HG03039 (cell line): ENCODE measurements around the gene GSDMA.
"Not testable (repeated sequence)": the region's sequence is repeated elsewhere in the genome, so short reads cannot be mapped to it uniquely, and the experiment has no call there.

Source experiments
- ATAC-seq: cut with Tn5 transposase; IDR thresholded peaks from one replicate; pipeline ENCODE4 v1.9.1; 2021; ENCODE audit warnings: mild to moderate bottlenecking, moderate library complexity; ENCODE audit not compliant: unreplicated experiment

GSDMA gene

DNA sequence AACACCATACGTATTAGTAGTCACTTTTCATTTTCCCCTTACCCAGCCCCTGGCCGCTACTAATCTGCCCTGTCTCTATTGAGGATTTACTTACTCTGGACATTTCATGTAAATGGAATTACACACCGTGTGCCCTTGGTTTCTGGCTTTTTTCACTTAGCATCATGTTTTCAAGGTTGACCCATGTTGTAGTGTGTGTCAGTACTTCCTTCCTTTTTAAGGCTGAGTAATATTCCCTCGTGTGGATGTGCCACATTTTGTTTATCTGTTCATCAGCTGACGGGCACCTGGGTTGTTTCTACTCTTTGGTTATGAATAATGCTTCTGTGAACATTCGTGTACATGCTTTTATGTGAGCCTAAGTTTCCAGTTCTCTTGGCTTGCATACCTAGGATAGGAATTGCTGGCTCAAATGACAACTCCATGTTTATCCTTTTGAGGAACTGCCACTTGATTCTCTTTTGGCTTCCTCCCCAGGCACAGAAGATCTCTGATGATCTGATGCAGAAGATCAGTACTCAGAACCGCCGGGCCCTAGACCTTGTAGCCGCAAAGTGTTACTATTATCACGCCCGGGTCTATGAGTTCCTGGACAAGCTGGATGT, 25.5 kb downstream of the GSDMA start:
- ATAC-seq = no peak

DNA sequence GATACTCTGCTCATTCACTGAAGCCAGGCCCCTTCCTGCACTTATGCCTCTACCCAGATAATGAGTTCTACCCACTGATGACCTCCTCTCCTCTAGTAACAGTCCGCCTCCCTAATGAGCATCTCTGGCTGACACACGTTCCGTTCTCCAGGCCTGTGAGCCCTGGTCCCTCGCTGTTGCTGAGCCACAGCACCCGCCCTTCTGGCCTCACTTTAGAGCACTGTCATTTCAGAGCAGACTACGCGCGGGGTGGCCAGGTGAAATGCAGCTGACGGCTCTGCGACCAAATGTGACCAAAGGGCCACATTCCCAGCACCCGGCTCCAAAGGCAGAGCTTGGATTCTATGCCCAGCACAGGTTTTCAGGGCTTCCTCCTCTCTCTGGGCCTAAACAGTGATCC, 31.6 kb downstream of the GSDMA start:
- ATAC-seq = no peak

DNA sequence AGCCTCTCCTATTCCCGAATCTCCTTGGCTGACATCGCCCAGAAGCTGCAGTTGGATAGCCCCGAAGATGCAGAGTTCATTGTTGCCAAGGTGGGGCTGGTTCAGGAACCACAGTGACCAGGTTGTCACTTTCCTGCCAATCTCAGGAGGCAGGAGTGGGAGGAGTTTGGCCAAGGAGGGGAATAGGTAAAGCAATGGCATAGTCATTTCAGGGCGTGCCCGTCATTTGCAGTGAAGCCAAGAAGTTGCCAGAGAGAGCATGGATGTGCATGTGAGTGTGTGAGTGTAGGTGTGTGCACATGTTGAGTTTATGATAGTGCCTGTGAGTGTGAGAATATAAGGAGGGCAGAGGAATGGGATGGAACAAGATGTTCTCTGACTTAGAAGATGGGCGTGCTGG, 32.6 kb downstream of the GSDMA start:
- no peak for ATAC-seq

DNA sequence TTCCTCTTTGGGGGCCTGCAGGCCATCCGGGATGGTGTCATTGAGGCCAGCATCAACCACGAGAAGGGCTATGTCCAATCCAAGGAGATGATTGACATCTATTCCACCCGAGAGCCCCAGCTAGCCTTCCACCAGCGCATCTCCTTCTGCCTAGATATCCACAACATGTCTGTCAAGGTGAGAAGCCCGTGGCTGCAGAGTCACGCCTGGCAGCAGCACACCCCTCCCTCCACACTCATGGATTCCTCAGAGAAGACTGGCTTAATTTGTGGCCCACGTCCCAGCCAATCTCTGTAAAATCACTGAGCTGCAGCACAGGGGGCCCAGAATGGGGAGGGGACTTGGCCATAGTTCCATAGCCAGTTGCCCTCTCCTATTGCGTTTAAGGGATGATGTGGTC, 33.4 kb downstream of the GSDMA start:
- ATAC-seq = no peak

DNA sequence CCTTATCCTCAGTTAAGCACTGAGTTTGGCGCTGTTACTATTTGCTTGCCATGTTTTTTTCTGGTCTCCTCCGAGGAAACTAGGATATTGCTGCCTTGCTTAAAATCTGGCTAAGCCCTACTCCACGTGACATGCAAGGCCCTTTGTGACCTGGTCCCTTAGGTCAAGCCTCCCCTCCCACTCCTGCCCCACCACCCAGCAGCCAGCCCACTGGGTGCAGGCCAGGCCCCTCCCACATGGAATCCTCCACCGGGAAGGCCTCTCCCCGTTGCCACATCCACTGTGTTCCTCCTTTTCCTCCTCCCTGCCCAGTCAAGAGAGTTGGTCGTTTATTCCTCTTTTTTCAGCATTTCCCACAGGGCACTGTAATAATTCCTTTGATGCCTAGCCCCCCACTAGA, 34.0 kb downstream of the GSDMA start:
- ATAC-seq = no peak

DNA sequence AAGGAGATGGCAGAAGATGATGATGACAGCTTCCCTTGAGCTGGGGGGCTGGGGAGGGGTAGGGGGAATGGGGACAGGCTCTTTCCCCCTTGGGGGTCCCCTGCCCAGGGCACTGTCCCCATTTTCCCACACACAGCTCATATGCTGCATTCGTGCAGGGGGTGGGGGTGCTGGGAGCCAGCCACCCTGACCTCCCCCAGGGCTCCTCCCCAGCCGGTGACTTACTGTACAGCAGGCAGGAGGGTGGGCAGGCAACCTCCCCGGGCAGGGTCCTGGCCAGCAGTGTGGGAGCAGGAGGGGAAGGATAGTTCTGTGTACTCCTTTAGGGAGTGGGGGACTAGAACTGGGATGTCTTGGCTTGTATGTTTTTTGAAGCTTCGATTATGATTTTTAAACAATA, 34.7 kb downstream of the GSDMA start:
- ATAC-seq = no peak

DNA sequence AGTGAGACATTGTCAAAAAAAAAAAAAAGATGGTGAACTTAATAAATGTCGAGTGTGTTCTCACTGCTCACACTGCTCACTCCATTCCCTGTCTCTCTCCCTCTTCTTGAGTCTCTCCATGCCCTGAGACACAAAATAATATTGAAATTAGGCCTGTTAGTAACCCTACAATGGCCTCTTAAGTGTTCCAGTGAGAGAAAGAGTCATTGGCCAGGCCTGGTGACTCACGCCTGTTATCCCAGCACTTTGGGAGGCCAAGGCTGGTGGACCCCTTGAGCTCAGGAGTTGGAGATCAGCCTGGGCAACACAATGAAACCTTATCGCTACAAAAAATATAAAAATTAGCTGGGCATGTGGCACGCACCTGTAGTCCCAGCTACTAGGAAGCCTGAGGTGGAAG, 36.3 kb downstream of the GSDMA start:
- no peak for ATAC-seq

DNA sequence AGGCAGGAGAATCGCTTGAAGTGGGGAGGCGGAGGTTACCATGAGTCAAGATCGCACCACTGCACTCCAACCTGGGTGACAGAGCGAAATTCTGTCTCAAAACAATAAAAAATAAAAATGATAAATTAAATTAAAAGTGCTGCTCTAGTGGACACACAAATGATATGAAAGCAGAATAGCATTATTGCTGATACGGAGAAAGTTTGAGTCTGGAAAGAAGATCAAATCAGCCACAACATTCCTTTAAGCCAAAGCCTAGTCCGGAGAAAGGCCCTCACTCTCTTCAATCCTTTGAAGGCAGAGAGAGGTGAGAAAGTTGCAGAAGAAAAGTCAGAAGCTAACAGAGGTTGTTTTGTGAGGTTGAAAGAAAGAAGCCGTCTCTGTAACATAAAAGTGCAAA, 37.4 kb downstream of the GSDMA start:
- ATAC-seq = no peak

DNA sequence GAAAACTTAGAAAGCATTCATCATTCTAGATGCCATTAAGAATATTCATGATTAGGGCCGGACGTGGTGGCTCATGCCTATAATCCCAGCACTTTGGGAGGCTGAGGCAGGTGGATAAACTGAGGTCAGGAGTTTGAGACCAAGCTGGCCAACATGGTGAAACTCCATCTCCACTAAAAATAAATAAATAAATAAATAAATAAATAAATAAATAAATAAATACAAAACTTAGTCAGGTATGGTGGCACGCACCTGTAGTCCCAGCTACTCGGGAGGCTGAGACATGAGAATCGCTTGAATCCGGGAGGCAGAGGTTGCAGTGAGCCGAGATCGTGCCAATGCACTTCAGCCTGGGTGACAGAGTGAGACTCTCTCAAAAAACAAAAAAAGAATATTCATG, 38.5 kb downstream of the GSDMA start:
- not testable (repeated sequence) for ATAC-seq

DNA sequence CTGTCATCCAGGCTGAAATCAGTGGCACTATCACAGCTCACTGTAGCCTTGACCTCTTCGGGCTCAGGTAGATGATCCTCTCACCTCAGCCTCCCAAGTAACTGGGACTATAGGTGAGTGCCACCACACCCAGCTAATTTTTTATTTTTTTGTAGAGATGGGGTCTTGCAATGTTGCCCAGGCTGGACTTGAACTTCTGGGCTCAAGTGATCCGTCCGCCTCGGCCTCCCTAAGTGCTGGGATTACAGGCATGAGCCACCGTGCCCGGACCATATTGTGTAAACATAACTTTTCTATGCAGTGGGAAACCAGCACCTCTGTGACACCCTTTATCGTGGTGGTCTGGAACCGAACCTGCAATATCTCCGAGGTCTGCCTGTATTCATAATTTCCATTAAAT, 41.3 kb downstream of the GSDMA start:
- no peak for ATAC-seq

DNA sequence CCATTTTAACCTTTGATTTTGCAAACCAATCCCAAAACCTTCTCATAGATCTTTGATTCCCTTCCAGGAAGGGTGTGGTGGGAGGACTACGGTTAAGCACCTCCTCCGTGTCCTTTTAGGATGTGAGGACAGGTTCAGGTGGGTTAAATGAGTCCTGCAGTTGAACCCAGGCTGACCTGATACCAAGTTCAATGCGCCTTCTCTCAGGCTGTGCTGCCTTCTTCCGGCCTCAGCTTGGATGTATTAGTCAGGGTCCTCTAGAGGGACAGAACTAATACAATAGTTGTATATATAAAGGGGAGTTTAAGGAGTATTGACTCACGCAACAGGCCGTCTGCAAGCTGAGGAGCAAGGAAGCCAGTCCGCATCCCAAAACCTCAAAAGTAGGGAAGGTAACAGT, 41.9 kb downstream of the GSDMA start:
- ATAC-seq = no peak

DNA sequence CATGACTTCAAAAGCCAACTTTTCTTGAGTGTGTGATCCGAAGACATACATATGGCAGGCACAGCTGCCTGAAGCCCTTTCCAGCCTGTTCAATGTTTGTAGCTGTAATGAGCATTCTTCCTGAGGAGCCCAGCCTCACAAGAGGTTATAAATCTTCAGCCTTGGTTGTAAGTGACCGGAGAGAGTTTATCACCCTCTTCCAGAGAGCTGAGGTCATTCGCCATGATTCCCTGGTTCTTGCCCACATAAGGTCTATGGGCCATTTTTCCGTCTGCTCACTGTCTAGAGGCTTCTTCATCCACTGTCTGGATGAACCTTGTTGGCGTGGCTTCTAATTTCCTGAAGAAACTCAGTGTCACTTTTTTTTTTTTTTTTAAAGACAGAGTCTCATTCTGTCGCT, 42.7 kb downstream of the GSDMA start:
- no peak for ATAC-seq

DNA sequence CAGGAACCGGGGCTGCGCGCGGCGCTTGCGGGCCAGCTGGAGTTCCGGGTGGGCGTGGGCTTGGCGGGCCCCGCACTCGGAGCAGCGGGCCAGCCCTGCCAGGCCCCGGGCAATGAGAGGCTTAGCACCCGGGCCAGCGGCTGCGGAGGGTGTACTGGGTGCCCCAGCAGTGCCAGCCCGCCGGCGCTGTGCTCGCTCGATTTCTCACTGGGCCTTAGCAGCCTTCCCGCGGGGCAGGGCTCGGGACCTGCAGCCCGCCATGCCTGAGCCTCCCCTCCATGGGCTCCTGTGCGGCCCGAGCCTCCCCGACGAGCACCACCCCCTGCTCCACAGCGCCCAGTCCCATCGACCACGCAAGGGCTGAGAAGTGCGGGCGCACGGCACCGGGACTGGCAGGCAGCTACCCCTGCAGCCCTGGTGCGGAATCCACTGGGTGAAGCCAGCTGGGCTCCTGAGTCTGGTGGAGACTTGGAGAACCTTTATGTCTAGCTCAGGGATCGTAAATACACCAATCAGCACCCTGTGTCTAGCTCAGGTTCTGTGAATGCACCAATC, 48.2 kb downstream of the GSDMA start:
- not testable (repeated sequence) for ATAC-seq

DNA sequence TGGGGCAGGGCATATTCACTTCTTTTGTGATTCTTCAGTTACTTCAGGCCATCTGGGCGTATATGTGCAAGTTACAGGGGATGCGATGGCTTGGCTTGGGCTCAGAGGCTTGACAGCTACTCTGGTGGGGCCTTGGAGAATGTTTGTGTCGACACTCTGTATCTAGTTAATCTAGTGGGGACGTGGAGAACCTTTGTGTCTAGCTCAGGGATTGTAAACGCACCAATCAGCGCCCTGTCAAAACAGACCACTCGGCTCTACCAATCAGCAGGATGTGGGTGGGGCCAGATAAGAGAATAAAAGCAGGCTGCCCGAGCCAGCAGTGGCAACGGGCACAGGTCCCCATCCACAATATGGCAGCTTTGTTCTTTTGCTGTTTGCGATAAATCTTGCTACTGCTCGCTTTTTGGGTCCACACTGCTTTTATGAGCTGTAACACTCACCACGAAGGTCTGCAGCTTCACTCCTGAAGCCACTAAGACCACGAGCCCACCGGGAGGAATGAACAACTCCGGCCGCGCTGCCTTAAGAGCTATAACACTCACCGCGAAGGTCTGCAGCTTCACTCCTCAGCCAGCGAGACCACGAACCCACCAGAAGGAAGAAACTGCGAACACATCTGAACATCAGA, 49.3 kb downstream of the GSDMA start:
- ATAC-seq = not testable (repeated sequence)

DNA sequence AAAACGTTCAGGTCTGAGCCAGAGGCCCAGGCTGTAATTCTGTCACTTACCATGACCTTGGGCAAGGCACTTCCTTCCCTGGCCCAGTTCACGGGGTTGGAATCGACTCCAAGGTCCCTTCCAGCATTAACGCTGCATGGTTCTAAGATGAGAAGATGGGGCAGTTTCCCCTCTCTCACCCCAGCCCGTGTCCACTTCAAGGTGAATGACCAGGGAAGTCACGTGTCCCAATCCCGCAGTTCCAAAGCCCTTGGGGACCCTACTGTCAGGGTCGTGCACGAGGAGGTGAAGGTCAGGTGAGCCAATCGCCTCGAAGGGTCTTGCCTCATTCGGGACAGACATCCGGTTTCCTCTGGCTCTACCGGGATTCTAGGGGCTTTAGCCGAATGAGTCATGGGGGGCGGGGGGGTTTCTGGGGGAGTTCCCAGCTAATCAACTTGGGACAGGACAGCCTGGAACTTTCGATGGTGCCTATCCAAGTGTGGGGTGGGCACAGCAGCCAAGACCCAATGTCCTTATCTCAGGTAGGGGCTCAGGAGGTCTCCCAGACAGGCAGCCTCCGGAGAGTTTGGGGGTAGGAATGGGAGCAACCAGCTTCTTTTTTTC, 51.7 kb downstream of the GSDMA start:
- no peak for ATAC-seq

DNA sequence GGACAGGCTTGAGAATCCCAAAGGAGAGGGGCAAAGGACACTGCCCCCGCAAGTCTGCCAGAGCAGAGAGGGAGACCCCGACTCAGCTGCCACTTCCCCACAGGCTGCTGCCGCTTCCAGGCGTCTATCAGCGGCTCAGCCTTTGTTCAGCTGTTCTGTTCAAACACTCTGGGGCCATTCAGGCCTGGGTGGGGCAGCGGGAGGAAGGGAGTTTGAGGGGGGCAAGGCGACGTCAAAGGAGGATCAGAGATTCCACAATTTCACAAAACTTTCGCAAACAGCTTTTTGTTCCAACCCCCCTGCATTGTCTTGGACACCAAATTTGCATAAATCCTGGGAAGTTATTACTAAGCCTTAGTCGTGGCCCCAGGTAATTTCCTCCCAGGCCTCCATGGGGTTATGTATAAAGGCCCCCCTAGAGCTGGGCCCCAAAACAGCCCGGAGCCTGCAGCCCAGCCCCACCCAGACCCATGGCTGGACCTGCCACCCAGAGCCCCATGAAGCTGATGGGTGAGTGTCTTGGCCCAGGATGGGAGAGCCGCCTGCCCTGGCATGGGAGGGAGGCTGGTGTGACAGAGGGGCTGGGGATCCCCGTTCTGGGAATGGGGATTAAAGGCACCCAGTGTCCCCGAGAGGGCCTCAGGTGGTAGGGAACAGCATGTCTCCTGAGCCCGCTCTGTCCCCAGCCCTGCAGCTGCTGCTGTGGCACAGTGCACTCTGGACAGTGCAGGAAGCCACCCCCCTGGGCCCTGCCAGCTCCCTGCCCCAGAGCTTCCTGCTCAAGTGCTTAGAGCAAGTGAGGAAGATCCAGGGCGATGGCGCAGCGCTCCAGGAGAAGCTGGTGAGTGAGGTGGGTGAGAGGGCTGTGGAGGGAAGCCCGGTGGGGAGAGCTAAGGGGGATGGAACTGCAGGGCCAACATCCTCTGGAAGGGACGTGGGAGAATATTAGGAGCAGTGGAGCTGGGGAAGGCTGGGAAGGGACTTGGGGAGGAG, 52.5 kb downstream of the GSDMA start, which contains the start of gene CSF3:
TSS of gene CSF3 (plus strand) at position 436 of the 993 bp plus-strand sequence. CDS start at position 471, 35 bp downstream.
- no peak for ATAC-seq

DNA sequence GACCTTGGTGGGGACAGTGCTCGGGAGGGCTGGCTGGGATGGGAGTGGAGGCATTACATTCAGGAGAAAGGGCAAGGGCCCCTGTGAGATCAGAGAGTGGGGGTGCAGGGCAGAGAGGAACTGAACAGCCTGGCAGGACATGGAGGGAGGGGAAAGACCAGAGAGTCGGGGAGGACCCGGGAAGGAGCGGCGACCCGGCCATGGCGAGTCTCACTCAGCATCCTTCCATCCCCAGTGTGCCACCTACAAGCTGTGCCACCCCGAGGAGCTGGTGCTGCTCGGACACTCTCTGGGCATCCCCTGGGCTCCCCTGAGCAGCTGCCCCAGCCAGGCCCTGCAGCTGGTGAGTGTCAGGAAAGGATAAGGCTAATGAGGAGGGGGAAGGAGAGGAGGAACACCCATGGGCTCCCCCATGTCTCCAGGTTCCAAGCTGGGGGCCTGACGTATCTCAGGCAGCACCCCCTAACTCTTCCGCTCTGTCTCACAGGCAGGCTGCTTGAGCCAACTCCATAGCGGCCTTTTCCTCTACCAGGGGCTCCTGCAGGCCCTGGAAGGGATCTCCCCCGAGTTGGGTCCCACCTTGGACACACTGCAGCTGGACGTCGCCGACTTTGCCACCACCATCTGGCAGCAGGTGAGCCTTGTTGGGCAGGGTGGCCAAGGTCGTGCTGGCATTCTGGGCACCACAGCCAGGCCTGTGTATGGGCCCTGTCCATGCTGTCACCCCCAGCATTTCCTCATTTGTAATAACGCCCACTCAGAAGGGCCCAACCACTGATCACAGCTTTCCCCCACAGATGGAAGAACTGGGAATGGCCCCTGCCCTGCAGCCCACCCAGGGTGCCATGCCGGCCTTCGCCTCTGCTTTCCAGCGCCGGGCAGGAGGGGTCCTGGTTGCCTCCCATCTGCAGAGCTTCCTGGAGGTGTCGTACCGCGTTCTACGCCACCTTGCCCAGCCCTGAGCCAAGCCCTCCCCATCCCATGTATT, 53.5 kb downstream of the GSDMA start:
- ATAC-seq = no peak

DNA sequence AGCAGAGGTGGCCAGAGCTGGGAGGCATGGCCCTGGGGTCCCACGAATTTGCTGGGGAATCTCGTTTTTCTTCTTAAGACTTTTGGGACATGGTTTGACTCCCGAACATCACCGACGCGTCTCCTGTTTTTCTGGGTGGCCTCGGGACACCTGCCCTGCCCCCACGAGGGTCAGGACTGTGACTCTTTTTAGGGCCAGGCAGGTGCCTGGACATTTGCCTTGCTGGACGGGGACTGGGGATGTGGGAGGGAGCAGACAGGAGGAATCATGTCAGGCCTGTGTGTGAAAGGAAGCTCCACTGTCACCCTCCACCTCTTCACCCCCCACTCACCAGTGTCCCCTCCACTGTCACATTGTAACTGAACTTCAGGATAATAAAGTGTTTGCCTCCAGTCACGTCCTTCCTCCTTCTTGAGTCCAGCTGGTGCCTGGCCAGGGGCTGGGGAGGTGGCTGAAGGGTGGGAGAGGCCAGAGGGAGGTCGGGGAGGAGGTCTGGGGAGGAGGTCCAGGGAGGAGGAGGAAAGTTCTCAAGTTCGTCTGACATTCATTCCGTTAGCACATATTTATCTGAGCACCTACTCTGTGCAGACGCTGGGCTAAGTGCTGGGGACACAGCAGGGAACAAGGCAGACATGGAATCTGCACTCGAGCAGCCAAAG, 54.7 kb downstream of the GSDMA start:
- no peak for ATAC-seq
